Stimulated activated CD8-positive, alpha-beta memory T cell treated with anti-CD3 and anti-CD28 coated beads, Interleukin-15, amount 100 ng/mL, for 24 hours (primary cell): ENCODE results near the gene DMAC1.

ENCODE experiments used
- DNase-seq: peaks from one replicate; pipeline ENCODE4 v3.0.0-alpha.2; 2020; ENCODE audit warnings: low read depth

The DMAC1 gene

GRCh38 chr9:7782400-7783120, 17.0 kb downstream of the DMAC1 start:
- no peak for DNase-seq

GRCh38 chr9:7780261-7780988, 19.2 kb downstream of the DMAC1 start:
- no peak for DNase-seq

GRCh38 chr9:7778851-7779600, 20.6 kb downstream of the DMAC1 start:
- no peak for DNase-seq

GRCh38 chr9:7777771-7778170, 21.8 kb downstream of the DMAC1 start:
- DNase-seq = no peak

- DNase-seq = no peak
Measured at GRCh38 chr9:7770111-7770510, 29.5 kb downstream of the DMAC1 start.

- DNase-seq = no peak
Measured at GRCh38 chr9:7762600-7762999, 37.0 kb downstream of the DMAC1 start.

- DNase-seq = no peak
Measured at GRCh38 chr9:7760014-7760415, 39.6 kb downstream of the DMAC1 start.

- no peak for DNase-seq
Measured at GRCh38 chr9:7756088-7756487, 43.5 kb downstream of the DMAC1 start.

- no peak for DNase-seq
Measured at GRCh38 chr9:7752481-7752880, 47.1 kb downstream of the DMAC1 start.
